CD4-positive, alpha-beta T cell (primary cell): ENCODE results near the gene PGGT1B. TPM values are rescaled to one million over a fixed set of nuclear protein-coding genes. Genes with fewer than 3 reads are reported as not detected.

Experiments used
- ATAC-seq: fragments of 200-7000 bp; cut with Tn5 transposase; one replicate; pipeline ENCODE4 v1.10.0; 2022; ENCODE audit warnings: mild to moderate bottlenecking; ENCODE audit not compliant: poor library complexity
- CTCF ChIA-PET: fragments of 350-600 bp; sonication (Branson Sonifier 250); formaldehyde crosslinking; loops from one replicate; lab custom pipeline; 2021; ENCODE audit warnings: antibody characterized with exemption, inconsistent platforms; lab: Charles Lee
- POLR2A ChIA-PET: fragments of 350-600 bp; sonication (Branson Sonifier 250); formaldehyde crosslinking; loops from one replicate; lab custom pipeline; 2021; ENCODE audit warnings: antibody characterized with exemption, inconsistent platforms; lab: Charles Lee
- DNase-seq, 14 experiments: peaks; one replicate each; pipeline ENCODE4 v3.0.0-alpha.2; 2013 to 2020; ENCODE audit warnings: mixed read lengths in 2 of 14
- H3K27ac ChIP-seq, 2 donors: one replicate each; pipeline versions ENCODE4 v1.5.1 to v1.7.0; 2013; ENCODE audit warnings: low read length in 2 of 2, low read depth in 1 of 2, mild to moderate bottlenecking in 1 of 2
- H3K27me3 ChIP-seq, 2 experiments: 1 replicate in 1 of 2; 2 replicates in 1 of 2; pipeline versions ENCODE4 v1.6.1 to v1.7.0; 2013; ENCODE audit warnings: low read length in 2 of 2, control low read depth in 1 of 2, mild to moderate bottlenecking in 1 of 2, moderate library complexity in 1 of 2; ENCODE audit not compliant: insufficient read depth in 2 of 2, control insufficient read depth in 1 of 2
- H3K36me3 ChIP-seq: one replicate; pipeline ENCODE4 v1.6.1; 2013; ENCODE audit warnings: low read length, control low read depth; ENCODE audit not compliant: insufficient read depth
- H3K4me1 ChIP-seq: one replicate; pipeline ENCODE4 v1.6.1; 2013; ENCODE audit warnings: low read length, control low read depth; ENCODE audit not compliant: insufficient read depth
- H3K4me3 ChIP-seq: one replicate; pipeline ENCODE4 v1.5.1; 2013; ENCODE audit warnings: mild to moderate bottlenecking, low read length, moderate library complexity
- H3K9me3 ChIP-seq, 2 experiments: 1 replicate in 1 of 2; 2 replicates in 1 of 2; pipeline versions ENCODE4 v1.6.1 to v1.7.0; 2013; ENCODE audit warnings: low read length in 2 of 2, mild to moderate bottlenecking in 2 of 2, control low read depth in 1 of 2, moderate library complexity in 1 of 2; ENCODE audit not compliant: control insufficient read depth in 1 of 2, insufficient read depth in 1 of 2
- H3K27ac Mint-ChIP-seq: one replicate; pipeline ENCODE4 v1.8.0; 2020; ENCODE audit warnings: mixed read lengths
- H3K27me3 Mint-ChIP-seq: one replicate; pipeline ENCODE4 v1.8.0; 2021; ENCODE audit warnings: mixed read lengths
- H3K36me3 Mint-ChIP-seq: one replicate; pipeline ENCODE4 v1.8.0; 2021; ENCODE audit warnings: low read depth, mixed read lengths
- H3K4me1 Mint-ChIP-seq: one replicate; pipeline ENCODE4 v1.8.0; 2021; ENCODE audit warnings: low read depth, mixed read lengths
- H3K4me3 Mint-ChIP-seq: one replicate; pipeline ENCODE4 v1.8.0; 2020; ENCODE audit warnings: mild to moderate bottlenecking, mixed read lengths
- H3K9me3 Mint-ChIP-seq: one replicate; pipeline ENCODE4 v1.8.0; 2020; ENCODE audit warnings: mixed read lengths
- intact Hi-C, 2 experiments: fragments of 100-400 bp; cut with DNase I in 1 of 2; cut with micrococcal nuclease in 1 of 2; formaldehyde crosslinking; loops; one replicate each; pipeline versions ENCODE4 v1.15.1 to v1.9.0; 2023 to 2025; cut with DNase I, micrococcal nuclease
- total RNA-seq, 174 experiments: library from RNA in 2 of 174; stranded (reverse) in 2 of 174; gene quantifications; one replicate each; pipeline ENCODE4 v1.2.3 and lab custom pipeline; 2021 to 2026
- TF ChIP-seq, protein P1 (sequence below): fragments of 200-600 bp; IDR thresholded peaks from one replicate; pipeline ENCODE4 v1.8.0; 2022; ENCODE audit warnings: antibody characterized with exemption, mild to moderate bottlenecking

Gene PGGT1B
- total RNA-seq, 2 experiments from 2014 or later = 37.5 to 39.3 TPM

- Mint-ChIP-seq H3K9me3 (no peaks in the 10 kb centered on the region), H3K4me3 (no peak overlapping the region), H3K4me1 (peaks cover 33% of the 10 kb centered on the region), H3K36me3 (peaks cover 25% of the 10 kb centered on the region), H3K27me3 (no peaks in the 10 kb centered on the region), H3K27ac (no peak overlapping the region)
- H3K4me3 ChIP-seq = no peak overlapping the region
- H3K27ac ChIP-seq = no peak overlapping the region
- peaks cover 14% of the 10 kb centered on the region for H3K4me1 ChIP-seq
- no peaks in the 10 kb centered on the region for H3K36me3 ChIP-seq
- CTCF ChIA-PET = no interaction called here
- TF ChIP-seq, protein P1, sequence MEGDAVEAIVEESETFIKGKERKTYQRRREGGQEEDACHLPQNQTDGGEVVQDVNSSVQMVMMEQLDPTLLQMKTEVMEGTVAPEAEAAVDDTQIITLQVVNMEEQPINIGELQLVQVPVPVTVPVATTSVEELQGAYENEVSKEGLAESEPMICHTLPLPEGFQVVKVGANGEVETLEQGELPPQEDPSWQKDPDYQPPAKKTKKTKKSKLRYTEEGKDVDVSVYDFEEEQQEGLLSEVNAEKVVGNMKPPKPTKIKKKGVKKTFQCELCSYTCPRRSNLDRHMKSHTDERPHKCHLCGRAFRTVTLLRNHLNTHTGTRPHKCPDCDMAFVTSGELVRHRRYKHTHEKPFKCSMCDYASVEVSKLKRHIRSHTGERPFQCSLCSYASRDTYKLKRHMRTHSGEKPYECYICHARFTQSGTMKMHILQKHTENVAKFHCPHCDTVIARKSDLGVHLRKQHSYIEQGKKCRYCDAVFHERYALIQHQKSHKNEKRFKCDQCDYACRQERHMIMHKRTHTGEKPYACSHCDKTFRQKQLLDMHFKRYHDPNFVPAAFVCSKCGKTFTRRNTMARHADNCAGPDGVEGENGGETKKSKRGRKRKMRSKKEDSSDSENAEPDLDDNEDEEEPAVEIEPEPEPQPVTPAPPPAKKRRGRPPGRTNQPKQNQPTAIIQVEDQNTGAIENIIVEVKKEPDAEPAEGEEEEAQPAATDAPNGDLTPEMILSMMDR = no peak
- no peaks in the 10 kb centered on the region for H3K27me3 ChIP-seq
- intact Hi-C loops = loop anchor here in 1 of 2 experiments (2.0 to 5.0 kb wide), 2 partner anchors 30 to 97 kb away; partner anchors contain the start of gene TRIM36
- POLR2A ChIA-PET = no interaction called here
- ATAC-seq = no peak
- DNase-seq = no peak
- H3K9me3 ChIP-seq = no peaks in the 10 kb centered on the region
Measured at GRCh38 chr5:115264786-115265185, 2.1 kb upstream of the PGGT1B start.

DNA sequence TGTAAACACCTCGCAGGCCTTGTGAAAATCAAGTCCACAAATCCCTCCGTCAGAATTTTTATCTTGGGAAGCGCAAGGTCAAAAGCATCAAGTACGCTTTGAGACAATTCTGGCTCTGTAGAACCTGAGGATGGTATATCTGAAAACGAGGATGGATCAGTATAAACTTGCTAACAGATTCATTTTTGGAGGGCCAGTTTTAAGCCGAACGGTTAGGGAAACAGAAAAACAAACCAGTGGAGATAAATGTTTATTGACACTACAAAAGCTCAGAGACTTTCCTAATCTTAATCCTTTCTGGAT is 352 bp upstream of the PGGT1B start:
- Histone ChIP-seq H3K27me3 (no peaks in the 10 kb centered on the region), H3K4me1 (peaks cover 14% of the 10 kb centered on the region), H3K4me3 (peak overlapping the region; percentile 76), H3K36me3 (no peaks in the 10 kb centered on the region), H3K27ac (peak overlapping the region; percentile 52 to 72), H3K9me3 (no peaks in the 10 kb centered on the region)
- POLR2A ChIA-PET = interaction anchor here (1.1 to 3.2 kb wide), 5 partner anchors 10 to 282 kb away, joined by 3 to 31 read pairs (median 4); partner anchors contain the start of genes CCDC112 and FEM1C
- CTCF ChIA-PET = interaction anchor here (1.2 kb wide), 1 partner anchor 33 kb away, joined by 3 read pairs; no protein-coding TSS in a partner anchor
- H3K27me3 Mint-ChIP-seq = no peaks in the 10 kb centered on the region
- no peaks in the 10 kb centered on the region for H3K9me3 Mint-ChIP-seq
- TF ChIP-seq, protein P1 = no peak
- intact Hi-C loops = loop anchor here in 1 of 2 experiments (5.0 kb wide), 1 partner anchor 96 kb away; the partner anchor contains the start of gene TRIM36
- peaks cover 47% of the 10 kb centered on the region for H3K4me1 Mint-ChIP-seq
- peak overlapping the region; percentile 96 for H3K4me3 Mint-ChIP-seq
- no peak for ATAC-seq
- H3K36me3 Mint-ChIP-seq = peaks cover 27% of the 10 kb centered on the region
- peak overlapping the region; percentile 77 for H3K27ac Mint-ChIP-seq
- no peak for DNase-seq

DNA sequence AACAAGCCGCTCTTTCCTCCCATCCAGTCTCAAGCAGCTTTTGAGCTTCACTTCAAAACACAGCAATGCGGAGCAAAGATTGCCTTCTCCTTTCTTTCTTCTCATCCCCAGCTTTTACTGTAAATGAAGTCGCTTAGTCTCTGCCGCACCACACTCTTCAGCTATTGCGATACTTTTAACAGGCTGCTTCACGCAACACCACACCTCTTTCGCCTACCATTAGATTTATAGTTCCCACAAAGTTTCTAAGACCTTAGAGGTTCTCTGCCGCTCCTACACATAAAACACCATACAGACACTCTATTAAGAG is 711 bp downstream of the PGGT1B start:
- ChIA-PET CTCF (no interaction called here), POLR2A (interaction anchor here (0.7 to 3.2 kb wide), 6 partner anchors 10 to 581 kb away, joined by 3 to 31 read pairs (median 4); partner anchors contain the start of genes CCDC112 and FEM1C)
- intact Hi-C loops = loop anchor here in 1 of 2 experiments (5.0 kb wide), 1 partner anchor 95 kb away; the partner anchor contains the start of gene TRIM36
- H3K9me3 Mint-ChIP-seq = no peaks in the 10 kb centered on the region
- H3K4me1 Mint-ChIP-seq = peaks cover 56% of the 10 kb centered on the region
- peaks cover 27% of the 10 kb centered on the region for H3K36me3 Mint-ChIP-seq
- H3K27me3 Mint-ChIP-seq = no peaks in the 10 kb centered on the region
- peak overlapping the region; percentile 76 for H3K4me3 ChIP-seq
- TF ChIP-seq, protein P1 = no peak
- peak overlapping the region; percentile 77 for H3K27ac Mint-ChIP-seq
- H3K36me3 ChIP-seq = no peaks in the 10 kb centered on the region
- ATAC-seq (peak; percentile 12), DNase-seq (no peak)
- H3K4me1 ChIP-seq = peaks cover 14% of the 10 kb centered on the region
- H3K27me3 ChIP-seq = no peaks in the 10 kb centered on the region
- peak overlapping the region in 1 of 2 donors; percentile 72 for H3K27ac ChIP-seq
- peak overlapping the region; percentile 96 for H3K4me3 Mint-ChIP-seq
- no peaks in the 10 kb centered on the region for H3K9me3 ChIP-seq
